Measurements from ENCODE around the gene SLC1A3.

Gene SLC1A3

GRCh38 chr5:36689225-36689624 is 82.8 kb downstream of the SLC1A3 start:
- FAIRE-seq, result no peak

- no peak for FAIRE-seq
Measured at GRCh38 chr5:36690041-36690961, 83.9 kb downstream of the SLC1A3 start.

GRCh38 chr5:36691226-36691625 is 84.8 kb downstream of the SLC1A3 start:
- FAIRE-seq, result no peak

GRCh38 chr5:36691696-36692371 is 85.4 kb downstream of the SLC1A3 start:
- no peak for FAIRE-seq

GRCh38 chr5:36692791-36693763 is 86.7 kb downstream of the SLC1A3 start:
- FAIRE-seq, result no peak

GRCh38 chr5:36694351-36694750 is 87.9 kb downstream of the SLC1A3 start:
- no peak for FAIRE-seq

GRCh38 chr5:36696059-36696673 is 89.8 kb downstream of the SLC1A3 start:
- no peak for FAIRE-seq

- no peak for FAIRE-seq
Measured at GRCh38 chr5:36698031-36698430, 91.6 kb downstream of the SLC1A3 start.

- FAIRE-seq, result no peak
Measured at GRCh38 chr5:36701085-36701698, 94.8 kb downstream of the SLC1A3 start.

- no peak for FAIRE-seq
Measured at GRCh38 chr5:36703245-36703860, 96.9 kb downstream of the SLC1A3 start.

- no peak for FAIRE-seq
Measured at GRCh38 chr5:36704131-36704530, 97.7 kb downstream of the SLC1A3 start.

- no peak for FAIRE-seq
Measured at GRCh38 chr5:36705055-36705454, 98.6 kb downstream of the SLC1A3 start.

GRCh38 chr5:36706662-36707061 is 100.3 kb downstream of the SLC1A3 start:
- no peak for FAIRE-seq

- no peak for FAIRE-seq
Measured at GRCh38 chr5:36708996-36709395, 102.6 kb downstream of the SLC1A3 start.

GRCh38 chr5:36710039-36710438 is 103.6 kb downstream of the SLC1A3 start:
- no peak for FAIRE-seq

GRCh38 chr5:36712706-36713105 is 106.3 kb downstream of the SLC1A3 start:
- FAIRE-seq, result no peak

- FAIRE-seq, result no peak
Measured at GRCh38 chr5:36713541-36713940, 107.1 kb downstream of the SLC1A3 start.

- no peak for FAIRE-seq
Measured at GRCh38 chr5:36717131-36717695, 110.8 kb downstream of the SLC1A3 start.

- FAIRE-seq, result no peak
Measured at GRCh38 chr5:36719282-36719681, 112.9 kb downstream of the SLC1A3 start.

- FAIRE-seq, result no peak
Measured at GRCh38 chr5:36720688-36721087, 114.3 kb downstream of the SLC1A3 start.

- FAIRE-seq, result no peak
Measured at GRCh38 chr5:36721664-36722235, 115.3 kb downstream of the SLC1A3 start.

Data from A204.1 (cell line).